GM19324 (cell line): Measurements from ENCODE around the gene NCLN.
"Not testable (repeated sequence)": the region's sequence is repeated elsewhere in the genome, so short reads cannot be mapped to it uniquely, and the experiment has no call there.

Source experiments
- ATAC-seq: cut with Tn5 transposase; IDR thresholded peaks from one replicate; pipeline ENCODE4 v1.9.1; 2021; ENCODE audit warnings: mild to moderate bottlenecking, moderate library complexity; ENCODE audit not compliant: unreplicated experiment, low FRiP score

The NCLN gene

DNA sequence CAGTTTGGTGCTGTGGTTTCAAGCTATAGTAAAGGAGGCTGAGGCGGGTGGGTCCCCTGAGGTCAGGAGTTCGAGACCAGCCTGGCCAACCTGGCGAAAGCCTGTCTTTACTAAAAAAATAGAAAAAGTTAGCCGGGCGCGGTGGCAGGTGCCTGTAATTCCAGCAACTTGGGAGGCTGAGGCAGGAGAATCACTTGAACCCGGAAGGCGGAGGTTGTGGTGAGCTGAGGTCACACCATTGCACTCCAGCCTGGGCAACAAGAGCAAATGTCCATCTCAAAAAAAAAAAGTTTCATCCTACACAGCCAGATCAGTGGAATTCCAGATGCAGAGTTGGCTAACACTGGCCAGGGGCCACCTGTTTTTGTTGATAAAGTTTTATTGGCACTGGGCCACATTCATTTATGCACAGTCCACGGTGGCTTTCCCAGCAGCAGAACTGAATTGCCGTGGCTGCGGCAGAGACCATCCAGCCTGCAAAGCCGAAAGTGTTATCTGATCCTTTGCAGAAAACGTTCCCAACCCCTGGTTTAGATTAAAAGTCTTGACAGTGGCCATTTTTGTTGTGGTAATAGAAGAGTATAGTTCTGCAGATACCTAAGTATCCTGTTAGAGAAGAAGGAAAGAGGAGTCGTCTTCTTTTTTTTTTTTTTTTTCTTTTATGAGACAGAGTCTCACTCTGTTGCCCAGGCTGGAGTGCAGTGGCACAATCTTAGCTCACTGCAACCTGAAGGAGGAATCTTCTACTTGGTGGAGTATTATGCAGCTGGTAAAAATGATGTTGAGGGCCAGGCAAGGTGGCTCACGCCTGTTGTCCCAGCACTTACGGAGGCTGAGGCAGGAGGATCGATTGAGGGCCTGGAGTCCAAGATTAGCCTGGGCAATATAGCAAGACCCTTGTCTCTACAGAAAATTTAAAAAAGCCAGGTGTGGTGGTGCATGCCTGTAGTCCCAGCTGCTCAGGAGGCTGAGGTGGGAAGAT is 8.7 kb downstream of the NCLN start:
- ATAC-seq = no peak

DNA sequence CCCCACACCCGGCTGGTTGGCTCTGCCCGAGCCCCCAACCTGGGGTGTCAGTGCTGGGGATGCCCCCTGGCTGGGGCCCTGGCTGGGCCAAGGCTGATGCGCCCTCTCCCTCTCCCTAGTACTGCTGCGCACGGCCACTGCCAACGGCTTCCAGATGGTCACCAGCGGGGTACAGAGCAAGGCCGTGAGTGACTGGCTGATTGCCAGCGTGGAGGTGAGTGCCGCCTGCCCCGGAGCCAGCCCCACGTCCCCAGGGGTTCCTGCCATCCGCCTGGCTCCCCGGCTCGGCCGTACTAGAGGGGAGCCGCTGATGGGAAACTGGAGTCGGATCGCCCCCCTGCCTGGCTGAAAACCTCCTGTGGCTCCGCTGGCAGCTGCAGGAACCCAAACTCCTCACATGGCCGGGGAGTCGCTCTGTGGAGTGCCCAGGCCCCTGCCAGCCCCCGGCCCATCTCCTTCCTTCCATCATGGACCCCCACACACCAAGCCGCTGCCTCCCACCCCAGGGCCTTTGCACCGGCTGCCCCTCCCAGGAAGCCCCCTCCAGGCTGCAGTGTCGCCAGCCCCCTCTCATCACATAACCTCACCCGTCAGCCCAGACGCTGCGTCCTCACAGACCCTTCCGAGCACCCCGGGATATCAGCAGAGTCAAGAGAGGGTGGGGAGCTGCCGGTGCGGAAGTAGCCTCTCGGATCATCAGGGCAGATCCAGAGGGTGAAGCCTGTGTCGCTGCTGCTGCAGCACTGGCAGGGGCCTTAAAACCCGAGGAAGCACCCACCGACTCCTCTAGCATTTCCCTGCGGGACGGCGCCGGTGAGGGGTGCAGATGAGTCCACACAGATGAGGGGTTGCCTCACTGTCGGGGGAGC is 10.6 kb downstream of the NCLN start:
- ATAC-seq = no peak

DNA sequence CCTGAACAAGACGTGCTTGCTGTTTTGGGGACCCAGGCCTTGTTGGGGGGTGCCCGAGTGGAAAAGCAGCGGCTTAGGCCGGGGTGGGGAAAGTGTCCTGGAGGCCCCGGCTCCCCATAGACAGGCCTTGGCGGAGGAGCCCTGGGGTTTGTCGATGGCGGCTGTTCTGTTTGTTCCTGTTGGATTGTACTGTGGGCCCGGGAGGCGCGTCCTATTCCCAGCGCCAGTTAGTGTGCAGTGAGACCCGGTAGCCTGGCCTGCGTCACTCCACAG is 11.1 kb downstream of the NCLN start:
- ATAC-seq = no peak

DNA sequence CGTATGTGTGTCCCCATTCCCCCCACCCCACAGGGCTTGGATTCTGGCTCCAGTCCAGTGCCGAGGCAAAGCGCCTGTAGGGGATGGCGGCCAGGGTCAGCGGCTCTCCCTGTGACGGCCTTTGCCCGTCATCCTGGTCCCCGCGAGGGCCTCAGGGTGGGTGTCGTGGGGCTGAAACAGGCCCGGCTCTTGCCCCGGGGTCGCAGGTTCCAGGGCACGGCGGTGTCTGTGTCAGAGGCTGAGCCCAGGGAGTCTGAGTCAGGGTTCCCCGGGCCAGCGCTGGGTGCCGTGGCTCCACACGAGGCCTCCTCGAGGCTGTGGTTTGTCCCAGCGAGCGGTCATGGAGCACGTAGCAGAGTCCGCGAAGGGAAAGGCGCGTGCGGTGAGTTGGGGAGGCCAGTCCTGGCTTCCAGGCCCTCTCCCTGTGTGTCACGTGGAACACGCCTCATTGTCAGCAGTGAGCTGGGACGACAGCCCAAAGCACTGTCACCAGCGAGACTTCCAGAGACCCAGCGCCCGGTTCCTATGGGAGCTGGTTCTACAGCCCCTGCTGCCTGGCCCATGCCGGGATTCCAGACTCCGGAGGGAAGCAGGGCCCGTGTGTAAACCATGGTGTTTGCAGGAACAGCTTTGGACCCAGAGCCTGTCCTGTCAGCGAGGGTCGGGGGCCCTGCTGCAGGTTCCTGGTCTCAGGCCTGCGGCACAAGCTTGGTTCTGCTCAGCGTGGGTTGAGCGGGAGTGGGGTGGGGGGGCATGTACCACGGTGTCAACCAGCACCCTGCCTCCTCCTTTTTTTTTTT is 13.4 kb downstream of the NCLN start:
- no peak for ATAC-seq

DNA sequence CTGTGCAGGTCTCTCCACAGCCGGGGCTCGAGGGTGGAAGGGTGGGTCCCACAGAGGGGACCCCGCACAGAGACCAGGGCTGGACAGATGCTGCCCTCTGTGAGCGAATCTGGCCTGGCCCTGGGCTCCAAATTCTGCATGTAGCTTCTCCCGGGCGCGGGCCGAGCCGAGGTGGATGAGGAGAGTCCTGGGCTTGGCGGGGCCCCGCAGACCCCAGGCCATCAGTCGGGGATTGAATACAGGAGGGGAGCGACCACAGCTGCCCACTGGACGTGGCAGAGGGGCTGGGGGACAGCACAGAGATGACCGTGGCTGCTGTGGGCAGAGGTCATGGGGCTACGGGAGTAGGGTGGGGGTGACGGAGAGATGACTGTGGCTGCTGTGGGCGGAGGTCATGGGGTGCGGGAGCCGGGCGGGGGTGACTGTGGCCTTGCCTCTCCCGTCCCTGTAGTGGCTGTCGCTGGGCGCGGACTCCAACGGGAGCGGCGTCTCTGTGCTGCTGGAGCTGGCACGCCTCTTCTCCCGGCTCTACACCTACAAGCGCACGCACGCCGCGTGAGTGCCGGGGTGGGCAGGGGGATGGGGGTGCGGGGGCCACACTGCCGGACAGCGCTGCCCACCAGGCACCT is 15.5 kb downstream of the NCLN start:
- no peak for ATAC-seq

DNA sequence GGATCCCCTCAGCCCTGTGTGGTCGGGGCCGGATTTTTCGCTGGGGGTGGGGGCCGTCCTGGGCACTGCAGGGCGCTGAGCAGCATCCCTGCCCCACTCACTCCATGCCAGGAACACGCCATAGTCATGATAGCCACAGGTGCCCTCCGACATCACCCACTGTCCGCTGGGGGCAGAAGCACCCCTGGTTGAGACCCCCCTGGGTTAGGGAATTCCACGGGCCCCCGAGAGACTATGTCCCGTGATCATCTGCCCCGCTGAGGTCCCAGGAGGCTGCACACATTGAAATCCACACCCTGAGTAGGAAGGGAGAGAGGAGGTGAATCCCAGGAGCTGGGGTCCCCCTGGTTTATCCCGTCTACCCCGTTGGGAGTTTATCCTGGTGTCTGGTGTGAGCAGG is 16.2 kb downstream of the NCLN start:
- no peak for ATAC-seq

DNA sequence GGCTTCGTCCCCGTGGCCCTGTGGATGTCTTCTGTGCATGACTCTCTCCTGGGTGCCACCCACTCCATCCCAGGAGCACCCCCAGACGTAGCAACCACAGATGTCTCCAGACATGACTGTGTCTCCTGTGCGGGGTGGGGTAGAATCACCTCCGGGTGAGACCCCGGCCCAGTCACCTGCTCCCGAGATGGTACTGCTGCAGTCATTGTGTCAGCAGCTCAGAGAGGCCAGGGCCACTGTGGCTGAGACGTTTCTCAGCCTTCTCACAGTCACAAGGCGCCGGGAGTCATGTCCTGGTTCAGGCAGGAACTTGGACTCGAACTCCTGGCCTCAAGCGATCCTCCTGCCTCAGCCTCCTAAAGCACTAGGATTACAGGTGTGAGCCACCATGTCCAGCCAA is 16.6 kb downstream of the NCLN start:
- ATAC-seq = no peak

DNA sequence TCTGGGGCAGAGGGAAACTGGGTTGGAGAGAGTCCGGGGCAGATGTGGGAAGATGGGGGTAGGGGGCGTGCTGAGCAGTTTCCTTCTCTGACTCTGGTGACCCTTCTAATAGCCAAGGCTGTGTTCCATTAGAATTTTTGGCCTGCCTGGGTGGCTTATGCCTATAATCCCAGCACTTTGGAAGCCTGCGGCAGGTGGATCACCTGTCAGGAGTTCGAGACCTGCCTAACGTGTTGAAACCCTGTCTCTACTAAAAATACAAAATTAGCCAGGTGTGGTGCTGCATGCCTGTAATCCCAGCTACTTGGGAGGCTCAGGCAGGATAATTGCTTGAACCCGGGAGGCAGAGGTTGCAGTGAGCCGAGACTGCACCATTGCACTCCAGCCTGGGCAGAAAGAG is 17.2 kb downstream of the NCLN start:
- ATAC-seq = not testable (repeated sequence)

DNA sequence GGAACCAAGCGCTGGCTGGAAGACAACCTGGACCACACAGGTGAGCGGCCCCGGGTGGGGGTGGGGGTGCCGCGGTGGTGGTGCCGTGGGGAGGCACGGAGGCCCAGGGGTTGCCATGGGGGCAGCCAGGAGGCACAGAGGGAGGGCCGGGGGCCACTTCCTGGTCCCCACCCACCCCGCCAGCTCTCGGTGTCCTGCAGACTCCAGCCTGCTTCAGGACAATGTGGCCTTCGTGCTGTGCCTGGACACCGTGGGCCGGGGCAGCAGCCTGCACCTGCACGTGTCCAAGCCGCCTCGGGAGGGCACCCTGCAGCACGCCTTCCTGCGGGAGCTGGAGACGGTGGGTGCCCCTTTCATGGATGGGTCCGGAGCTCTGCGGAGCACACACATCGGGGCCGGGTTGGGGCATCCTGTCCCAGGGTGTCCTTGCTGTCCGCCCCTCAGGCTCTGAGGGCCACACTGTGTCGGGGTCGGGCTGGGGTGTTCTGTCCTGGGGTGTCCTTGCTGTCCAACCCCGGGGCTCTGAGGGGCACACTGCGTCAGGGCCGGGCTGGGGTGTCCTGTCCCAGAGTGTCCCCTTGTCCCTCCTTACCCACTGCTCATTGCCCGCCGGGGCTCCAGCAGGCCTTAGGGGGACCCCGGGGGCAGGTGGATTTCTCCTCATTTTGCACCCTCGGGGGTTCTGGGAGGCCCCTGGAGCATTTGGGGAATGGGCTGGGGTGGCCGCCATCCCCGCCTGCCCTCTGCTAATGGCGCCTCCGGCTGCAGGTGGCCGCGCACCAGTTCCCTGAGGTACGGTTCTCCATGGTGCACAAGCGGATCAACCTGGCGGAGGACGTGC is 18.3 kb downstream of the NCLN start:
- no peak for ATAC-seq

DNA sequence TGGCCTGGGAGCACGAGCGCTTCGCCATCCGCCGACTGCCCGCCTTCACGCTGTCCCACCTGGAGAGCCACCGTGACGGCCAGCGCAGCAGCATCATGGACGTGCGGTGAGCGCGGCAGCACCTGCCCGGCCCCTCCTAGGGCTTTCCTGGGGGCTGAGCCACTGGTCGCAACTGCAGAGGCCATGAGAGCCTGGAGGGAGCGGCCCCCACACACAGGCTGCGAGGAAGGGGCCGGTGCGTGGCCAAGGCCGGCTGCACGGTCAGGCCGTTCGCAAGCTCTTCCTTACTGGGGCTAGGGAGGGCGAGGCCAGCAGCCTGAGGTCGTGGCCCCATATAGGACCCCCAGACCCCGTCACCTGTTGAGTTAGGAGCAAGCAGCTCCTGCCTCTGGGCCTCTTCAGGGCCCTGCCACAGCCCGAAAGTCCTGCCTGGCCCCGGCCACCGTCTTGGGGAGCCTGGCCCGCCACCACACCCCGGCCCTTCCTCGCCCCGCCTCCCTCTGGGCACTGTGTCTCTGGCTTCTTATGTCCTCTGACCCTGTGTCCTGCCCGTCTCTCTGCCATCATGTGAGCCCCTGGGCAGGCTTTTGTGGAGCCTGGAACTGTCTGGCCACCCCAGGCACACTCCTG is 19.0 kb downstream of the NCLN start:
- no peak for ATAC-seq

DNA sequence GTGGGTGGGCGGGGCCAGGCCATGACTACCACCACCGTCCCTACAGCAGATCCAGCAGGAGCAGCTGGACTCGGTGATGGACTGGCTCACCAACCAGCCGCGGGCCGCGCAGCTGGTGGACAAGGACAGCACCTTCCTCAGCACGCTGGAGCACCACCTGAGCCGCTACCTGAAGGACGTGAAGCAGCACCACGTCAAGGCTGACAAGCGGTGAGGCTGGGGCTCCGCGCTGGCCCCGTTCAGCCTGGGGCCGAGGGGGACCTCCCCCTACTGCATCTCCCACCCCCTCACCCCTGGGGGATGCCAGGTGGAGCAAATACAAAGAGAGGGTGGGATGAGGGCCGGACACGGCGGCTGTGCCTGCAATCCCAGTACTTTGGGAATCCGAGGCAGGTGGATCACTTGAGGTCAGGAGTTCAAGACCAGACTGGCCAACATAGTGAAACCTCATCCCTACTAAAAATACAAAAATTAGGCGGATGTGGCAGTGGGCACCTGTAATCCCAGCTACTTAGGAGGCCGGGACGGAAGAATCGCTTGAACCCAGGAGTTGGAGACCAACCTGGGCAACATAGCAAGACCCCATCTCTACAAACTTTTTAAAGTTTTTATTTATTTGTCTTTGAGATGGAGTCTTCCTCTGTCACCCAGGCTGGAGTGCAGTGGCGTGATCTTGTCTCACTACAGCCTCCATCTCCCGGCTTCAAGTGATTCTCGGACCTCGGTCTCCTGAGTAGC is 20.7 kb downstream of the NCLN start:
- no peak for ATAC-seq

DNA sequence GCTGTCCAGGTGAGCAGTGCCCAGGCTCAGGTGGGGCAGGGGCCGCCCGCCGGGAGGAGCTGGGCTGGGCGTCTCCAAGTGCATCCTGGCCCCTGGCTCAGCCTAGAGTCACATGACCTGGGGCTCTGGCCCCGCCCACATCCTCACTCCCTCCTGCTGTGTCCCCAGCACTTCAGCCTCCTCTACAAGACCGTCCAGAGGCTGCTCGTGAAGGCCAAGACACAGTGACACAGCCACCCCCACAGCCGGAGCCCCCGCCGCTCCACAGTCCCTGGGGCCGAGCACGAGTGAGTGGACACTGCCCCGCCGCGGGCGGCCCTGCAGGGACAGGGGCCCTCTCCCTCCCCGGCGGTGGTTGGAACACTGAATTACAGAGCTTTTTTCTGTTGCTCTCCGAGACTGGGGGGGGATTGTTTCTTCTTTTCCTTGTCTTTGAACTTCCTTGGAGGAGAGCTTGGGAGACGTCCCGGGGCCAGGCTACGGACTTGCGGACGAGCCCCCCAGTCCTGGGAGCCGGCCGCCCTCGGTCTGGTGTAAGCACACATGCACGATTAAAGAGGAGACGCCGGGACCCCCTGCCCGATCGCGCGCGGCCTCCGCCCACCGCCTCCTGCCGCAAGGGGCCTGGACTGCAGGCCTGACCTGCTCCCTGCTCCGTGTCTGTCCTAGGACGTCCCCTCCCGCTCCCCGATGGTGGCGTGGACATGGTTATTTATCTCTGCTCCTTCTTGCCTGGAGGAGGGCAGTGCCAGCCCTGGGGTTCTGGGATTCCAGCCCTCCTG is 21.9 kb downstream of the NCLN start:
- ATAC-seq = no peak

DNA sequence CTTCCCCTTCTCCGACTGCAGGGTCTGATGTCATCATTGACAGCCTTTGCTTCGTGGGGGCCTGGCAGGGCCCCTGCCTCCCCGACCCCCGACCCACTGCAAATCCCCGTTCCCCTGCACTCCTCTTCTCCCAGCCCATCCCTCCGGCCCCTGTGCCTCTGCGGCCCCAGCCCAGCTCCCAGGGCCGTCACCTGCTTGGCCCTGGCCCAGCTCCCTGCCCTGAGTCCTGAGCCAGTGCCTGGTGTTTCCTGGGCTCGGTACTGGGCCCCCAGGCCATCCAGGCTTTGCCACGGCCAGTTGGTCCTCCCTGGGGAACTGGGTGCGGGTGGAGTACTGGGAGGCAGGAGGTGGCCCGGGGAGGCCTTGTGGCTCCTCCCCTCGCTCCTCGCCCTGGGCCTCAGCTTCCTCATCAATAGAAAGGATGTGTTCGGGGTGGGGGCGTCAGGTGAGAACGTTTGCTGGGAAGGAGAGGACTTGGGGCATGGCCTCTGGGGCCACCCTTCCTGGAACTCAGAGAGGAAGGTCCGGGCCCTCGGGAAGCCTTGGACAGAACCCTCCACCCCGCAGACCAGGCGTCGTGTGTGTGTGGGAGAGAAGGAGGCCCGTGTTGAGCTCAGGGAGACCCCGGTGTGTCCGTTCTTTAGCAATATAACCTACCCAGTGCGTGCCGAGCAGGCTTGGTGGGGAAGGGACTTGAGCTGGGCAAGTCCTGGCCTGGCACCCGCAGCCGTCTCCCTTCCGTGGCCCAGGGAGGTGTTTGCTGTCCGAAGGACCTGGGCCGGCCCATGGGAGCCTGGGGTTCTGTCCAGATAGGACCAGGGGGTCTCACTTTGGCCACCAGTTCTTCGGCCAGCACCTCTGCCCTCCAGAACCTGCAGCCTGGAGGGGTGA is 22.8 kb downstream of the NCLN start:
- ATAC-seq = no peak

DNA sequence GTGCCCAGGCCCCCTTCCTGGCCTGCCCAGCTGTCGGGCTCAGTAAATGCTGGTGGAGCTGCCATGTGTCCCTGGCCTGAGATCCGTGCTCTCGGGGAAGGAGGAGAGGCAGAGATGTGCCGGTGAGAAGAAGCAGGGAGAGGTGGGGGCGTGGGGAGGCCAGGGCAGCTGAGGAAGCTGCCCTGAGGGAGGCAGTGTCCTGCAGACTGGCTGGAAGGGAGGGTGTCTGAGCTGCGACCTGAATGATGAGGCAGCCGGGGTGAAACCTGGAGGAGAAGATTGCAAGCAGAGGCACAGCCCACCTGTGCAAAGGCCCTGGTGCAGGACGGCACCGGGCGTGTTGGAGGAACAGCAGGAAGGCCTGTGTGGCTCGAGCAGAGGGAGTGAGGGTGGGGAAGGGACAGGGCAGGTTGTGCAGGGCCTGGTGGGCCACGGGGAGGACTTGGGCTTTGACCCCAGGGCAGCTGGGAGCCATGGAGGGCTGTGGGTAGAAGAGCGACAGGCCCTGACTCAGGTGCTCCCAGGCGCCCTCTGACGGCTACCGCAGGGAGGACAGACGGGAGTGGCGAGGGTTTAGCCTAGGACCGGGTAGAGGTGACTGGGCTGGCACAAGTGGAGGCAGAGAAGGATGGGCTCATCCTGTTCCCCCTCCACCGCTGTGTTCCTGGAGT is 24.8 kb downstream of the NCLN start:
- no peak for ATAC-seq

DNA sequence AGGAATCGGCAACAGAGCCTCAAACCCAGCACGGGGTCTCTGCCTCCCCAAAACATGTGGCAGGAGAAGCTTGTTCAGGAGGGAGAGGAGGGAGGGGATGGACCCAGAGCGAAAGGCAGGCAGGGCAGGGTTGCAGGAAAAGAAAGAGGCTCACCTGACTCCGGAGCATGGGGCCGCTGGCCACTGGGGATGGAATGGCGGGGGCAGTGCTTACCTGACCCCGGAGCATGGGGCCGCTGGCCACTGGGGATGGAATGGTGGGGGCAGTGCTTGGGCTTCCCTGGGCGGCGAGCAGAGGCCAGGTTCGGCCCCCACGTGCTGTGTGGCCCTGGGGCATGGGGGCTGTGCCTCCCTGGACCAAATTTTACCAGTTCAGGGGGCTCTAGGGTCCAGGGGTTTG is 25.5 kb downstream of the NCLN start:
- ATAC-seq = no peak

DNA sequence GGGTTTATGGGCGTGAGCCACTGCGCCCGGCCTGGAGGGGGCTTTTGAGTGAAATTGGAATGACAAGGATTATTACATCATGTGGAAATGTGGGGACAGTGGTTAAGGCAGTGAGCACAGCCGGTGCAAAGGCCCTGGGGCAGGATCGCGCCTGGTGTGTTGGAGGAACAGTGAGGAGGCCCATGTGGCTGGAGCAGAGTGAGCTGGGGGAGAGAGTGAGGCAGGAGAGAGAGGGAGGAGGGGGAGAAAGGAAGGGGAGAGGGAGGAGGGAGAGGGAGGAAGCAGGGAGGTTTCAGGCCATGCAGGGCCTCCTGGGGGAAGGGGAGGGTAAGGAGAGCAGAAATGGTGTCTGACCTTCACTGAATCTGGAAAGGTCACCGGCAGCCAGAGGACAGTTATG is 27.4 kb downstream of the NCLN start:
- no peak for ATAC-seq
